Activated CD4-positive, alpha-beta T cell treated with anti-CD3 and anti-CD28 coated beads, Interleukin-2, amount 50 U/mL, for 48 hours (primary cell): ENCODE results near the gene SLC17A2.

ENCODE experiments used
- DNase-seq, 2 experiments: peaks; one replicate each; pipeline ENCODE4 v3.0.0-alpha.2; 2020

SLC17A2 gene

GRCh38 chr6:25882051-25882496, 48.4 kb downstream of the SLC17A2 start:
- peak; percentile 13 to 47 for DNase-seq

GRCh38 chr6:25880601-25881000, 49.9 kb downstream of the SLC17A2 start:
- no peak for DNase-seq

- DNase-seq, result no peak
Measured at GRCh38 chr6:25878721-25879322, 51.7 kb downstream of the SLC17A2 start.

GRCh38 chr6:25875926-25876602, 54.4 kb downstream of the SLC17A2 start:
- DNase-seq, result no peak

- DNase-seq, result no peak
Measured at GRCh38 chr6:25875563-25875905, 55.0 kb downstream of the SLC17A2 start.

GRCh38 chr6:25874822-25875562, 55.5 kb downstream of the SLC17A2 start:
- DNase-seq, result no peak

- DNase-seq, result no peak
Measured at GRCh38 chr6:25874118-25874517, 56.4 kb downstream of the SLC17A2 start, which contains the start of gene SLC17A3. TSS of gene SLC17A3 (minus strand) at chr6:25874243. CDS start at chr6:25868387, 5,856 bp downstream.

GRCh38 chr6:25872814-25873213, 57.7 kb downstream of the SLC17A2 start:
- DNase-seq, result no peak

GRCh38 chr6:25869840-25870239, 60.7 kb downstream of the SLC17A2 start:
- no peak for DNase-seq

- DNase-seq, result no peak
Measured at GRCh38 chr6:25868436-25869183, 61.9 kb downstream of the SLC17A2 start.

GRCh38 chr6:25866011-25866410, 64.5 kb downstream of the SLC17A2 start:
- DNase-seq, result no peak

- DNase-seq, result no peak
Measured at GRCh38 chr6:25863360-25863759, 67.1 kb downstream of the SLC17A2 start.
